ENCODE results near the gene MGAT4C.
"Not testable (repeated sequence)": the region's sequence is repeated elsewhere in the genome, so short reads cannot be mapped to it uniquely, and the experiment has no call there.

MGAT4C gene

DNA sequence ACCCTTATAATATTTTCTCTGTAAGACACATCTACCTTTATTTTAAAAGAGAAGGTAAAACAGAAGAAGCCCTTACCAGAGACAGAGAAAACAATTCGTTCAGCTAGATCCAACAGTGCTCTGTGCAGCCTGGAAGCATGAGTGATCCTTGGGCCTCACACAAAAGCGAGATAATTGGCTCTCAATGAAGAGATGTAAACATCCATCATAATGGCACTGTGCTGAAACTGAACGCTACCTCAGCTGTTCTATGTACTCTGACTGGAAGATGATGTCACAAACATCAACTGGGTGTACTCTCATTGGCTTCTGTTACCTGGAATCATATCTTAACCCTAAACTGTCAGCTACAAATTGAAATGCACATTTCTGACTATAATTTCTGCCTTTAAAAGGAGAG is at the start of gene MGAT4C:
Gene MGAT4C (minus strand): TSS at position 229 of the 400 bp plus-strand sequence.
- no peak for FAIRE-seq

DNA sequence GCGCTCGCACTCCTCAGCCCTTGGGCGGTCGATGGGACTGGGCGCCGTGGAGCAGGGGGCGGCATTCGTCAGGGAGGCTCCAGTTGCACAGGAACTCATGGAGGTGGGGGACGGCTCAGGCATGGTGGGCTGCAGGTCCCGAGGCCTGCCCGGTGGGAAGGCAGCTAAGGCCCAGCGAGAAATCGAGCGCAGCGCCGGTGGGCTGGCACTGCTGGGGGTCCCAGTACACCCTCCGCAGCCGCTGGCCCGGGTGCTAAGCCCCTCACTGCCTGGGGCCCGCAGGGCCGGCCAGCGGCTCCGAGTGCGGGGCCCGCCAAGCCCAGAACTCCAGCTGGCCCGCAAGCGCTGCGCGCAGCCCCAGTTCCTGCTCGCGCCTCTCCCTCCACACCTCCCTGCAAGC is 40.2 kb upstream of the MGAT4C start:
- FAIRE-seq: not testable (repeated sequence)

GRCh38 chr12:86293682-86294240 is 37.6 kb upstream of the MGAT4C start:
- FAIRE-seq: no peak

GRCh38 chr12:86292480-86292879 is 36.3 kb upstream of the MGAT4C start:
- no peak for FAIRE-seq

GRCh38 chr12:86290615-86291014 is 34.4 kb upstream of the MGAT4C start:
- no peak for FAIRE-seq

GRCh38 chr12:86286119-86286518 is 29.9 kb upstream of the MGAT4C start:
- no peak for FAIRE-seq

GRCh38 chr12:86283620-86284019 is 27.4 kb upstream of the MGAT4C start:
- FAIRE-seq: no peak

GRCh38 chr12:86275356-86275755 is 19.2 kb upstream of the MGAT4C start:
- FAIRE-seq: no peak

- no peak for FAIRE-seq
Measured at GRCh38 chr12:86265329-86265695, 9.1 kb upstream of the MGAT4C start.

- FAIRE-seq: no peak
Measured at GRCh38 chr12:86264451-86265328, 8.5 kb upstream of the MGAT4C start.

- FAIRE-seq: no peak
Measured at GRCh38 chr12:86261578-86261977, 5.4 kb upstream of the MGAT4C start.

GRCh38 chr12:86261142-86261541 is 5.0 kb upstream of the MGAT4C start:
- no peak for FAIRE-seq

GRCh38 chr12:86260183-86260582 is 4.0 kb upstream of the MGAT4C start:
- FAIRE-seq: no peak

- no peak for FAIRE-seq
Measured at GRCh38 chr12:86257134-86257533, 943 bp upstream of the MGAT4C start.

DNA sequence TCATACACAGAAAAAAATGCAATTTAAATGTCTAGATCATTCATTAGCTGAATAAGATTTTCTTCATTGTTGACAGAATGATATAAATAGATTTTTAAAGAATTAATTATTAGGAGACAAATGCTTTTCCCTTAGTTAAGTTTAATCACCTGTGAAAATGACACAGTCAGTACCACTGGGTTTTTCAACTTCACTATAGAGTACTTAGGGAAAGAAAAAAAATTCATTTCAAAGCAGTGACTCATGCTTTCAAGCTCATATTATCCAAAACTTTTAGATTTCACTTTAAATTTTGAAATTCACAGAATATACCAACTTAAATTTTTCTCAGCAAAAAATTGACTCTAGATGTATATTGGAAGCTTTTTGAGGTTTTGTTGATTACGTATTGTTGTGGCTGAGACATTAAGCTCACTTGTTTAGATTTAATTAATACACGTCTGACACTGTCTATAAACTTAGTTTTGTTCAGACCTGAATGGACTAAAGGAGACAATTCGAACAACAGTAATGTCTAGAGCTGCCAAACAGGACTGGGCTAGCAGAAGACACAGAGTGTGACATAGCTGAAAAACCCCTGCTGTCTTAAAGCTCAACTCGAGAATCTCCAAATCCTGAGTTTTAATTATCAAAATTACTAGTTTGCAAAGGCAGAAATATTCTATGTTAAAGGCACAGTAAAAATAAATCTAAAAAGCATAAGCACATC is 1.6 kb downstream of the MGAT4C start:
- no peak for FAIRE-seq

- no peak for FAIRE-seq
Measured at GRCh38 chr12:86249851-86250250, 6.3 kb downstream of the MGAT4C start.

- no peak for FAIRE-seq
Measured at GRCh38 chr12:86249276-86249675, 6.9 kb downstream of the MGAT4C start.

DNA sequence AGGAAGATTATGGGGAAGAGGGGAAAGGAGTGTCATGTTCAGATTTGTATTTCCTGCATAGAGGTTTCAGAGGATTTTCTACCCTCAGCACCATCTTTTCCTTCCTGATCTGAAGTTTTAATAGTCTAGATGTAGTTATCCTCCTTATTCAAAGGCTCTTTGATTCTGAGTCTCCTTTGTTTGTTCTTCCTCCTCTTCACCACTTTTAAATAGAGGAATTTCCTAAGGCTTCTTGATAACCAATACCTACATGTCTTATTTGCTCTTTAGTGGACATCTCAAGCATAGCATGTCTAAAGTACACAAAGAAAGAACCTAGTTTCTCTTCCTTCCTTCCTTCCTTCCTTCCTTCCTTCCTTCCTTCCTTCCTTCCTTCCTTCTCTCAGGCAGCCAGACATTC is 8.3 kb downstream of the MGAT4C start:
- FAIRE-seq: no peak

- no peak for FAIRE-seq
Measured at GRCh38 chr12:86241600-86241999, 14.6 kb downstream of the MGAT4C start.

DNA sequence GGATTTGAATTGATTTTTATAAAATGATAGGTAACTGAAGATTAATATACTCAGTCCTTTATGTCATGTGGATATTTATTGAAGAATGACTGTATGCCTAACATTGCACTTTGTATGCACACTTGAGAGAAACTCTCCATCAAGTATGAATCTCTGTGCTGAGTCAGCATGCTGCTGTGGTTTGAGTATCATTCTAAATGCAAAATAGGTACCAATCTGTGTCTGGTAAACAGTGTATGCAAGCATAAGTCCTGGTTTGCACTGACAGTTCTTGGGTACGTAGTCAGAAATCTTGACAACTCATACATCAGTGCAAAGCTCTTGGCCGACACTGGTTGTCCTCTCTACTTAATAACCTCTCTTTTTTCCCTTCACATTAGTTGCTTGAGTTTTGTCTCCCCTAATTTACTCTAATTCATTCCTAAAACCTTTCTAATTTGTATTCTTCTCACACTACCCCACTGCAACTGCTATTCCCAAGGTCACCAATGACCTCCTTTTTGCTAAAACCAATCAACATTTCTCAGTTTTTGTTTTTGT is 21.8 kb downstream of the MGAT4C start:
- FAIRE-seq: no peak

- no peak for FAIRE-seq
Measured at GRCh38 chr12:86233126-86233525, 23.1 kb downstream of the MGAT4C start.

DNA sequence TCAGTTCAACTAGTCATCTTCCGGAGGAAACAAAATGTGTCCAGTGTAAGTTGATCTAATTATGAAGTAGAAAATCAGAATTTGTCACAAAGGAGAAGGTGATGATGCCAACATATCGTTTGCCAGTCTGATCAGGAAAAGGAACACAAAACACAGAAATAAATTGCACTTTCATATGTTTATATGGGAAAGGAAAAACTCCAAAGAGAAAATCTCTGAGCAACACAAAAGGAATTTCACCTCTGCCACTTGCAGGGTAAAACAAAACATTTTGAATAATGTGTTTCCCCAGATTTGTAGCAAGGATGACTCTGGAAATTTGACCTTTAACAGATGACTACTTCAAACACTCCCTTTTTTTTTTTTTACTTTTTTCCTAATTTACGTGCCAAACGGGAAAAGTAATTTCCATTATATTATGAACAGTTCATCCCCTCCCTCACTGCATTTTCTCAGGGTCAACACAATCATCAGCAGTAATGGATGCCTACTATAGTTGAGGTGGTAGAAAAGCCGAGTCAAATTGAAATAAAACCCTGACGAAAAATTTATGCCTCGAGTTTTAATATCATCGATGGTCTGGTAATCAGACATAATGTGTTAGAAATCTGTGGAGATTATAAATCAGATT is 25.6 kb downstream of the MGAT4C start:
- no peak for FAIRE-seq

DNA sequence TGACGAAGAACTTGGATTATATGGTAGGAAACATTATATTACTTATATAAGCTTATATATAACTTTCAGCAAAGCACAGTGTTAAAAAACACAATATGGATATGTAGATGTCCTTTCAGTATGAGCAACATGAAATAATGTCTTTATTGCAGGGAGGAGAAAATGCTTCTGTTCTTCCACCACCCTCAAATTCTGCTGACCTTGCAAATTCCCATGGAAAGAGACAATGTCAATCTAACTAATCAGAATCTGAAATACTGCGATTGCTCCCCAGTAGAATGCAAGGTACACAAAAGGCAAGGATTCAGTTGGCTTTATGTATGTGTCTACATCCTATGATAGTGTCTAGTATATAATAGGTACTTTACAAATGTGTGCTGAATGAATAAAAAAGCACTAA is 26.4 kb downstream of the MGAT4C start:
- FAIRE-seq: no peak

All from A204.1 (cell line).